Measurements from ENCODE around the gene SLC24A3. TPM values are rescaled to one million over a fixed set of nuclear protein-coding genes. Genes with fewer than 3 reads are reported as not detected.

Gene SLC24A3
- total and polyA plus RNA-seq, 7 donors, result 0.92 to 20.8 (median 13.5) TPM

DNA sequence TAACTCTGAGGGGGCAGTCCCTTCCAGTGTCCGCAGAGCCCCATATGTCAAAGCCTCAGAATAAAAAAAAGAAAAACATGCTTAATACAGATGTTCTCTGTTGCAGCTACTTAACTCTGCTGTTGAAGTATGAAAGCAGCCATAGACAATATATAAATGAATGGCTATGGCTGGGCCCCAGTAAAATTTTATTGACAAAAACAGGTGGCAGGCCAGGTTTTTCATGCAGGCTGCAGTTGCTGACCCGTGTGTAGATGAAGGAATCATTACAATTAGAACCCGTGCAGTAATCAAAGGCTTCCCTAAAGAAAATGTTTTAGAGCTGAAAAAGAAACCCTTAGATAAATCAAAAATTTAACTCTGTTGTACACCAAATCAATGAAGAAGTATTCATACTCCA, 532.7 kb downstream of the SLC24A3 start:
- Histone ChIP-seq H3K27ac (no peak overlapping the region), H3K4me3 (no peak overlapping the region), H3K4me1 (no peaks in the 10 kb centered on the region), H3K27me3 (peaks cover 0 to 4% (median 0%) of the 10 kb centered on the region in 3 donors), H3K9me3 (peaks cover 0 to 4% (median 0%) of the 10 kb centered on the region in 4 donors), H3K36me3 (no peaks in the 10 kb centered on the region)
- WGBS, 2 donors, result 38 to 75% methylated on average over 3 of the region's 3 CpGs
- DNase-seq, result no peak
- intact Hi-C loops (cut with DNase I), result no loop called here
- TF ChIP-seq POLR2A (IDR thresholded peaks at IDR 0.05) (no peak), POLR2AphosphoS5 (IDR thresholded peaks at IDR 0.05) (no peak), EP300 (IDR thresholded peaks at IDR 0.05) (no peak)
- TF ChIP-seq, protein P1, sequence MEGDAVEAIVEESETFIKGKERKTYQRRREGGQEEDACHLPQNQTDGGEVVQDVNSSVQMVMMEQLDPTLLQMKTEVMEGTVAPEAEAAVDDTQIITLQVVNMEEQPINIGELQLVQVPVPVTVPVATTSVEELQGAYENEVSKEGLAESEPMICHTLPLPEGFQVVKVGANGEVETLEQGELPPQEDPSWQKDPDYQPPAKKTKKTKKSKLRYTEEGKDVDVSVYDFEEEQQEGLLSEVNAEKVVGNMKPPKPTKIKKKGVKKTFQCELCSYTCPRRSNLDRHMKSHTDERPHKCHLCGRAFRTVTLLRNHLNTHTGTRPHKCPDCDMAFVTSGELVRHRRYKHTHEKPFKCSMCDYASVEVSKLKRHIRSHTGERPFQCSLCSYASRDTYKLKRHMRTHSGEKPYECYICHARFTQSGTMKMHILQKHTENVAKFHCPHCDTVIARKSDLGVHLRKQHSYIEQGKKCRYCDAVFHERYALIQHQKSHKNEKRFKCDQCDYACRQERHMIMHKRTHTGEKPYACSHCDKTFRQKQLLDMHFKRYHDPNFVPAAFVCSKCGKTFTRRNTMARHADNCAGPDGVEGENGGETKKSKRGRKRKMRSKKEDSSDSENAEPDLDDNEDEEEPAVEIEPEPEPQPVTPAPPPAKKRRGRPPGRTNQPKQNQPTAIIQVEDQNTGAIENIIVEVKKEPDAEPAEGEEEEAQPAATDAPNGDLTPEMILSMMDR (IDR thresholded peaks at IDR 0.05), result no peak

DNA sequence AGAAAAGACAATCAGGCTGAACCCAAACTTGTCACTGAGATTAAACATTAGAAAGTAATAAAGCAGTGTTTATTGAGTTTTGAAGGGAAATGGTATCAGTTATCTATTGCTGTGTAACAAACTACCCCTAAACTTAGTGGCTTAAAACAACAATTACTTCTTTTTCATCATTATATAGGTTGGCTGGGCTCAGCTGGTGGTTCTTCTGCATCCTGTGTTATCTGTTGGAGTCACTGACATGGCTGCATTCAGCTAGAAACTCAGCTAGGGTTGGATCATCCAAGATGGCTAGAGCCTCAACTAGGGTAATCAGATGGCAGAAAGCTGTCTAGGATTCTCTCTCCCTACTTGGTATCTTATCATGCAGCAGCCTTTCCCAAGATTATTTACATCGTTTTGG, 533.1 kb downstream of the SLC24A3 start:
- peaks cover 0 to 1% (median under 1%) of the 10 kb centered on the region in 4 donors for H3K4me1 ChIP-seq
- H3K4me3 ChIP-seq, result no peak overlapping the region
- no peak overlapping the region for H3K27ac ChIP-seq
- WGBS, 2 donors, result 81 to 83% methylated on average over 1 of the region's 1 CpG
- DNase-seq, result no peak
- intact Hi-C loops (cut with DNase I), result no loop called here
- H3K27me3 ChIP-seq, result no peaks in the 10 kb centered on the region
- TF ChIP-seq POLR2A (IDR thresholded peaks at IDR 0.05) (no peak), POLR2AphosphoS5 (IDR thresholded peaks at IDR 0.05) (no peak), EP300 (IDR thresholded peaks at IDR 0.05) (no peak)
- TF ChIP-seq, protein P1 (IDR thresholded peaks at IDR 0.05), result no peak
- peaks cover 0 to 4% (median 0%) of the 10 kb centered on the region in 4 donors for H3K9me3 ChIP-seq
- no peaks in the 10 kb centered on the region for H3K36me3 ChIP-seq

DNA sequence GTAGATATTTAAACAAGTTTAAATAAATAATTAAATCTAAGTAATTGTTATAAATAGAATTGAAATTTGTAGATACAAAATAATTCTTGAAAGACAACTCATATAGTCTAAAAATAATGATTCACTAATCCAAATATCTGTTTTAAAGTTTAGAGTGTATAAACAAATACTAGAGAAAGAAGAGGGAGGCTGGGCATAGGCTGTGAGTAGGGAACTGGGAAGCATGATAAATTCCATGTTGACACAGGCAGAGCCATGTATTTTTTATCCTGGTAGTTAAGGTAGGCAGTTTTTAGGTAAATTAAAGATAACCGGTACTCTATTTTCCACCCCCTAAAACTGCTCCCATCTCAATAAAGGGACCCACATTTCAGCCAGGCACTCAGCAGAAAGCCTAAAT, 534.0 kb downstream of the SLC24A3 start:
- peaks cover 0 to 6% (median 6%) of the 10 kb centered on the region in 4 donors for H3K4me1 ChIP-seq
- no peaks in the 10 kb centered on the region for H3K36me3 ChIP-seq
- no peak overlapping the region for H3K4me3 ChIP-seq
- 98 to 100% methylated on average over 1 of the region's 1 CpG for WGBS, 2 donors
- no peaks in the 10 kb centered on the region for H3K27me3 ChIP-seq
- intact Hi-C loops (cut with DNase I), result no loop called here
- peaks cover 0 to 4% (median 0%) of the 10 kb centered on the region in 4 donors for H3K9me3 ChIP-seq
- H3K27ac ChIP-seq, result no peak overlapping the region
- DNase-seq, result no peak
- no peak for TF ChIP-seq POLR2A (IDR thresholded peaks at IDR 0.05)
- no peak for TF ChIP-seq POLR2AphosphoS5 (IDR thresholded peaks at IDR 0.05)
- TF ChIP-seq EP300 (IDR thresholded peaks at IDR 0.05), result no peak
- TF ChIP-seq, protein P1 (IDR thresholded peaks at IDR 0.05), result no peak

DNA sequence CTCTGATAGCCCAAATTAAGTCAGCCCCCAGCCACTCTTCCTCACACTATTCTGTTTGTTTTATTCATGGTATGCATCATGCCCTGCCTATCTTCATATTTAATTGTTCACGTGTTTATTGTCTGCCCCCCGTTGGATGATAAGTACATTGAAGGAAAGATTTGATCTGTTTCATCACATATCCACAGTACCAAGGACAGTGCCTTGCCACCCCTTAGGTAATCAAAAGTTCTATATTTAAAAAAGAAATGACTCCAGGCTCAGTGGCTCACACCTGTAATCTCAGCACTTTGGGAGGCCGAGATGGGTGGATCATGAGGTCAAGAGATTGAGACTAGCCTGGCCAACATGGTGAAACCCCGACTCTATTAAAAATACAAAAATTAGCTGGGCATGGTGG, 535.5 kb downstream of the SLC24A3 start:
- Histone ChIP-seq H3K4me3 (no peak overlapping the region), H3K36me3 (no peaks in the 10 kb centered on the region), H3K9me3 (peaks cover 0 to 4% (median 0%) of the 10 kb centered on the region in 4 donors), H3K4me1 (peaks cover 0 to 6% (median 6%) of the 10 kb centered on the region in 4 donors), H3K27ac (no peak overlapping the region), H3K27me3 (no peaks in the 10 kb centered on the region)
- DNase-seq, result no peak
- TF ChIP-seq EP300 (IDR thresholded peaks at IDR 0.05) (no peak), POLR2A (IDR thresholded peaks at IDR 0.05) (no peak), POLR2AphosphoS5 (IDR thresholded peaks at IDR 0.05) (no peak)
- TF ChIP-seq, protein P1 (IDR thresholded peaks at IDR 0.05), result no peak
- intact Hi-C loops (cut with DNase I), result no loop called here
- 70 to 85% methylated on average over 4 of the region's 4 CpGs for WGBS, 2 donors

DNA sequence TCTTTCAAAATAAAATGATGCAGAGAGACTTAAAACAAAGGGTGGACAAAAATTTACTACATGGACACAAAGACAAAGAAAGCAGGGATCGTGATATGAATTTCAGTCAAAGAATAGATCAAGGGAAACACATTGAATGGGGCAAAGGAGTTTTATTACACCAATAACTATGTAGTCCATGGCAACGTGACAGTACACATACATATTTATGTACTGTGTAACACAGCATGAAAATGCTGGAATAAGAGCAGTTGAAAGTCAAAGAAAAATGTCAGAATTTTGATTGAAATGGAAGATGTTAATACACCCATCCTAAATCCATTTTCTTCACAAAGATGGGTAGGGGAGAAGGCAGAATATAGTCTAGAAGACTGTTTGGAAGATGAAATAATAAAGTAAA, 536.2 kb downstream of the SLC24A3 start:
- H3K27me3 ChIP-seq, result no peaks in the 10 kb centered on the region
- no peak for TF ChIP-seq POLR2AphosphoS5 (IDR thresholded peaks at IDR 0.05)
- TF ChIP-seq POLR2A (IDR thresholded peaks at IDR 0.05), result no peak
- no peak for TF ChIP-seq EP300 (IDR thresholded peaks at IDR 0.05)
- TF ChIP-seq, protein P1 (IDR thresholded peaks at IDR 0.05), result no peak
- intact Hi-C loops (cut with DNase I), result no loop called here
- DNase-seq, result no peak
- no peaks in the 10 kb centered on the region for H3K36me3 ChIP-seq
- peaks cover 0 to 4% (median 0%) of the 10 kb centered on the region in 4 donors for H3K9me3 ChIP-seq
- WGBS, 2 donors, result 23 to 60% methylated on average over 2 of the region's 2 CpGs
- no peak overlapping the region for H3K4me3 ChIP-seq
- peaks cover 0 to 6% (median 6%) of the 10 kb centered on the region in 4 donors for H3K4me1 ChIP-seq
- H3K27ac ChIP-seq, result no peak overlapping the region

Measured in sigmoid colon (tissue), 7 donors.